H1 (cell line): ENCODE results near the gene COG7. TPM values are rescaled to one million over a fixed set of nuclear protein-coding genes. Genes with fewer than 3 reads are reported as not detected.
"Not testable (repeated sequence)": the region's sequence is repeated elsewhere in the genome, so short reads cannot be mapped to it uniquely, and the experiment has no call there.

Source experiments
- CTCF ChIA-PET: fragments of 300-600 bp; sonication (Branson Sonifier 250); formaldehyde crosslinking; loops from one replicate; lab custom pipeline; 2021; ENCODE audit not compliant: partially characterized antibody; lab: Charles Lee
- POLR2A ChIA-PET: fragments of 300-600 bp; sonication (Branson Sonifier 250); formaldehyde crosslinking; loops from one replicate; lab custom pipeline; 2021; ENCODE audit warnings: inconsistent platforms; ENCODE audit not compliant: partially characterized antibody; lab: Charles Lee
- DNase-seq, 2 experiments: peaks; one replicate each; pipeline versions ENCODE4 v3.0.0 to v3.0.0-alpha.2; 2010 to 2022; ENCODE audit warnings: low spot score in 2 of 2, low read depth in 1 of 2, mixed read lengths in 1 of 2
- FAIRE-seq: peaks from 2 replicates; lab custom pipeline; 2011; peaks lifted over from hg19 to GRCh38; lab: Jason Lieb, UNC
- H2AFZ ChIP-seq: 2 replicates; pipeline ENCODE4 v1.8.1; 2012; ENCODE audit warnings: low read length, inconsistent platforms
- H2AK5ac ChIP-seq: 2 replicates; pipeline ENCODE4 v1.6.1; 2013; ENCODE audit warnings: low read depth, low read length
- H2BK120ac ChIP-seq: replicated peaks from 2 replicates; pipeline ENCODE3; 2013; ENCODE audit warnings: low read depth, low read length, inconsistent platforms
- H2BK12ac ChIP-seq: 2 replicates; pipeline ENCODE4 v1.6.1; 2013; ENCODE audit warnings: low read depth, low read length
- H2BK15ac ChIP-seq: 2 replicates; pipeline ENCODE4 v1.6.1; 2013; ENCODE audit warnings: low read length
- H2BK20ac ChIP-seq: 2 replicates; pipeline ENCODE4 v1.6.1; 2013; ENCODE audit warnings: low read length
- H2BK5ac ChIP-seq: 2 replicates; pipeline ENCODE4 v1.6.1; 2013; ENCODE audit warnings: low read depth, low read length
- H3K14ac ChIP-seq: 2 replicates; pipeline ENCODE4 v1.6.1; 2013; ENCODE audit warnings: inconsistent platforms; ENCODE audit not compliant: insufficient read length
- H3K18ac ChIP-seq: 2 replicates; pipeline ENCODE4 v1.6.1; 2013; ENCODE audit warnings: low read length; ENCODE audit errors: extremely low read depth
- H3K23ac ChIP-seq: 2 replicates; pipeline ENCODE4 v1.6.1; 2013; ENCODE audit warnings: inconsistent platforms; ENCODE audit not compliant: insufficient read length
- H3K23me2 ChIP-seq: 2 replicates; pipeline ENCODE4 v1.6.1; 2013; ENCODE audit warnings: low read depth, low read length
- H3K27ac ChIP-seq: 2 replicates; pipeline ENCODE4 v1.6.1; 2011; ENCODE audit warnings: low read depth, low read length, inconsistent platforms
- H3K27me3 ChIP-seq, 4 experiments: replicated peaks in 1 of 4; 1 replicate in 1 of 4; 2 replicates in 3 of 4; pipeline versions ENCODE4 v1.6.1 to v1.8.1; 2011 to 2013; ENCODE audit warnings: low read length in 3 of 4, mild to moderate bottlenecking in 3 of 4, inconsistent platforms in 2 of 4, mixed read lengths in 2 of 4, moderate library complexity in 1 of 4; ENCODE audit not compliant: control insufficient read depth in 3 of 4, insufficient read depth in 3 of 4; ENCODE audit errors: extremely low read depth in 1 of 4
- H3K36me3 ChIP-seq, 4 experiments: 2 replicates each; pipeline versions ENCODE4 v1.6.1 to v1.8.1; 2011 to 2013; ENCODE audit warnings: mild to moderate bottlenecking in 4 of 4, low read length in 3 of 4, moderate library complexity in 2 of 4, control low read depth in 1 of 4, inconsistent platforms in 1 of 4; ENCODE audit not compliant: insufficient read depth in 4 of 4, control insufficient read depth in 2 of 4
- H3K4ac ChIP-seq: replicated peaks from 2 replicates; pipeline ENCODE3; 2013; ENCODE audit warnings: low read length, low read depth, mixed read lengths, inconsistent platforms; ENCODE audit not compliant: insufficient read length
- H3K4me1 ChIP-seq, 4 experiments: replicated peaks in 1 of 4; 1 replicate in 1 of 4; 2 replicates in 3 of 4; pipeline versions ENCODE4 v1.6.1 to v1.8.1; 2011 to 2013; ENCODE audit warnings: low read length in 3 of 4, inconsistent platforms in 2 of 4, mixed read lengths in 1 of 4; ENCODE audit not compliant: insufficient read depth in 4 of 4, control insufficient read depth in 3 of 4
- H3K4me2 ChIP-seq, 2 experiments: 2 replicates each; pipeline versions ENCODE4 v1.6.1 to v1.8.1; 2011 to 2013; ENCODE audit warnings: low read depth in 2 of 2, low read length in 2 of 2, control low read depth in 1 of 2, inconsistent platforms in 1 of 2, mild to moderate bottlenecking in 1 of 2; ENCODE audit not compliant: insufficient read depth in 1 of 2
- H3K4me3 ChIP-seq, 4 experiments: fragments of 200-600, 300-600 bp in 1 of 4; sonication (generic), shearing (Covaris generic), sonication (Bioruptor Twin) in 1 of 4; 2 replicates each; pipeline versions ENCODE4 v1.5.1 to v1.8.1; 2011 to 2016; ENCODE audit warnings: low read length in 4 of 4, low read depth in 3 of 4, control low read depth in 2 of 4, inconsistent platforms in 2 of 4, mild to moderate bottlenecking in 2 of 4, mixed read lengths in 1 of 4, moderate library complexity in 1 of 4; ENCODE audit not compliant: insufficient read depth in 2 of 4; ENCODE audit errors: extremely low read depth in 1 of 4
- H3K56ac ChIP-seq: replicated peaks from 2 replicates; pipeline ENCODE3; 2013; ENCODE audit warnings: low read depth, mild to moderate bottlenecking, mixed read lengths, low read length, inconsistent platforms; ENCODE audit not compliant: insufficient read length
- H3K79me1 ChIP-seq: 2 replicates; pipeline ENCODE4 v1.6.1; 2013; ENCODE audit warnings: low read depth, low read length, control low read depth
- H3K79me2 ChIP-seq, 2 experiments: 2 replicates each; pipeline versions ENCODE4 v1.6.1 to v1.8.1; 2012 to 2013; ENCODE audit warnings: low read length in 2 of 2, mild to moderate bottlenecking in 2 of 2, inconsistent platforms in 1 of 2; ENCODE audit not compliant: insufficient read depth in 2 of 2, control insufficient read depth in 1 of 2
- H3K9ac ChIP-seq, 4 experiments: replicated peaks in 1 of 4; 1 replicate in 1 of 4; 2 replicates in 3 of 4; pipeline versions ENCODE4 v1.6.1 to v1.8.1; 2011 to 2013; ENCODE audit warnings: low read depth in 3 of 4, low read length in 3 of 4, control low read depth in 2 of 4, mild to moderate bottlenecking in 2 of 4, moderate library complexity in 2 of 4, inconsistent platforms in 1 of 4; ENCODE audit errors: extremely low read depth in 1 of 4
- H3K9me3 ChIP-seq, 2 experiments: 2 replicates each; pipeline versions ENCODE4 v1.6.1 to v1.8.1; 2012 to 2013; ENCODE audit warnings: mild to moderate bottlenecking in 2 of 2, moderate library complexity in 2 of 2, control low read depth in 1 of 2, inconsistent platforms in 1 of 2, low read depth in 1 of 2, low read length in 1 of 2, mixed read lengths in 1 of 2; ENCODE audit not compliant: insufficient read depth in 2 of 2
- H4K20me1 ChIP-seq, 2 experiments: replicated peaks in 1 of 2; 2 replicates each; pipeline versions ENCODE3 to v1.8.1; 2011 to 2013; ENCODE audit warnings: inconsistent platforms in 2 of 2, low read length in 2 of 2, mild to moderate bottlenecking in 1 of 2; ENCODE audit not compliant: insufficient read depth in 2 of 2, control insufficient read depth in 1 of 2
- H4K5ac ChIP-seq: 2 replicates; pipeline ENCODE4 v1.6.1; 2013; ENCODE audit warnings: low read length, low read depth, mixed read lengths, inconsistent platforms; ENCODE audit not compliant: insufficient read length
- H4K8ac ChIP-seq: 2 replicates; pipeline ENCODE4 v1.8.0; 2013; ENCODE audit warnings: mild to moderate bottlenecking, moderate library complexity, low read length, inconsistent platforms; ENCODE audit not compliant: insufficient read depth; ENCODE audit errors: extremely low read depth
- H4K91ac ChIP-seq: replicated peaks from 2 replicates; pipeline ENCODE3; 2013; ENCODE audit warnings: low read length, mixed read lengths, inconsistent platforms; ENCODE audit not compliant: insufficient read length
- WGBS, 2 experiments: shearing (Covaris generic) in 1 of 2; methylation state at CpG; one replicate each; pipeline versions ENCODE4 v1.1.6 to v1.1.7; 2013 to 2015; ENCODE audit warnings: low lambda C conversion rate in 2 of 2, mixed read lengths in 2 of 2, inconsistent platforms in 1 of 2, low coverage in 1 of 2, missing lambda C conversion rate in 1 of 2; ENCODE audit not compliant: insufficient replicate concordance in 2 of 2, insufficient coverage in 1 of 2, insufficient read length in 1 of 2; ENCODE audit errors: extremely low coverage in 1 of 2, missing lambda C conversion rate in 1 of 2; 5-methylcytosine and 5-hydroxymethylcytosine counted together
- polyA plus RNA-seq, 7 experiments: library from polyadenylated mRNA; depleted of rRNA in 3 of 7; stranded (reverse) in 5 of 7; unstranded in 2 of 7; fragments of >200 nt in 5 of 7; fragments of 200-250 nt in 2 of 7; gene quantifications; 1 replicate in 5 of 7; 2 replicates in 1 of 7; 4 replicates in 1 of 7; pipeline versions ENCODE4 v1.2.1 to v1.2.3, GENCODE V29; 2011 to 2013; ENCODE audit warnings: missing spikeins in 2 of 7, mixed read lengths in 2 of 7
- total RNA-seq: library from RNA; stranded (reverse); fragmentation: NEBNext Ultra II Directional; extraction: Animal tissue kit (Norgen Biotek cat#: 25700); gene quantifications from 2 replicates; pipeline ENCODE4 v1.2.1, GENCODE V29; 2021

COG7 gene
- total and polyA plus RNA-seq, 2 of the 8 experiments (the other 6 are each of a cell fraction or from before 2014, with no cell fraction given) = 17.2 to 40.4 TPM

DNA sequence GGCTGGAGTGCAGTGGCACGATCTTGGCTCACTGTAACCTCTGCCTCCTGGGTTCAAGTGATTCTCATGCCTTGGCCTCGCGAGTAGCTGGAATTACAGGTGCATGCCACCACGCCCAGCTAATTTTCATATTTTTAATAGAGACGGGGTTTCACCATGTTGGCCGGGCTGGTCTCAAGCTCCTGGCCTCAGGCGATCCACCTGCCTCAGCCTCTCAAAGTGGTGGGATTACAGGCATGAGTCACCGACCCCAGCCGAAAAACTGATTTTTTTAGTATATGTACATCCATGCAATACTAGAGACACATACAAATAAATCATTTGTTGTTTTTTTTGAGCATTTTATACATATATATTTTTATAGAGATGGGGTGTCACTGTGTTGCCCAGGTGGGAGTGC lies 71.3 kb downstream of the COG7 start:
- CTCF ChIA-PET = interaction anchor here (1.1 to 7.4 kb wide), 5 partner anchors 9 to 53 kb away, joined by 3 to 44 read pairs (median 8); no protein-coding TSS in a partner anchor
- H2BK120ac ChIP-seq, FAIRE-seq: not testable (repeated sequence)

More for the DNA sequence above, 71.3 kb downstream of the COG7 start:
- H3K36me3 ChIP-seq, H3K14ac ChIP-seq, H3K23me2 ChIP-seq, H4K8ac ChIP-seq, H4K91ac ChIP-seq, H3K4ac ChIP-seq, H2AFZ ChIP-seq, POLR2A ChIA-PET, H3K23ac ChIP-seq, H3K18ac ChIP-seq, H3K9ac ChIP-seq, H3K4me2 ChIP-seq, H3K27me3 ChIP-seq, H3K79me2 ChIP-seq, H2AK5ac ChIP-seq, H2BK15ac ChIP-seq, H3K4me1 ChIP-seq, H3K56ac ChIP-seq, H3K9me3 ChIP-seq, H3K79me1 ChIP-seq, H2BK12ac ChIP-seq, H4K5ac ChIP-seq, H4K20me1 ChIP-seq, DNase-seq, H3K4me3 ChIP-seq, H3K27ac ChIP-seq, H2BK20ac ChIP-seq, H2BK5ac ChIP-seq: not testable (repeated sequence)
- WGBS, 2 experiments = 90% methylated on average over 9 of the region's 9 CpGs; no CpG with 5 or more reads in 1 of the 2 experiments
